Fibroblast of the conjunctiva (primary cell): ENCODE measurements around the gene KCNH3.
"Not testable (repeated sequence)": the region's sequence is repeated elsewhere in the genome, so short reads cannot be mapped to it uniquely, and the experiment has no call there.

Source experiments
- DNase-seq: peaks from one replicate; pipeline ENCODE4 v3.0.0-alpha.2; 2010; ENCODE audit warnings: low read depth

The KCNH3 gene

GRCh38 chr12:49585477-49586459 is 46.9 kb downstream of the KCNH3 start:
- no peak for DNase-seq

GRCh38 chr12:49587174-49587908 is 48.5 kb downstream of the KCNH3 start:
- DNase-seq, result no peak

GRCh38 chr12:49588281-49588680 is 49.5 kb downstream of the KCNH3 start:
- DNase-seq, result no peak

- no peak for DNase-seq
These were observed 50.1 kb downstream of the KCNH3 start for GRCh38 chr12:49588721-49589516.

- no peak for DNase-seq
These were observed 59.7 kb downstream of the KCNH3 start for GRCh38 chr12:49598527-49598926.

GRCh38 chr12:49599961-49600360 is 61.1 kb downstream of the KCNH3 start:
- no peak for DNase-seq

GRCh38 chr12:49603721-49604120 is 64.9 kb downstream of the KCNH3 start:
- DNase-seq, result no peak

- DNase-seq, result no peak
These were observed 66.0 kb downstream of the KCNH3 start for GRCh38 chr12:49604856-49605255.

GRCh38 chr12:49605539-49605938 is 66.7 kb downstream of the KCNH3 start, which contains the start of gene FAM186B:
Gene FAM186B (minus strand): TSS chr12:49605639. CDS start chr12:49605477, 162 bp downstream.
- DNase-seq, result not testable (repeated sequence)
